SHP77 treated with DMSO at 0.1 percent for 48 hours (cell line): ENCODE results near the gene PLA2G3.

Experiments
- DNase-seq: peaks from one replicate; lab custom pipeline; 2025; lab: John Stamatoyannopoulos, UW

The PLA2G3 gene

DNA sequence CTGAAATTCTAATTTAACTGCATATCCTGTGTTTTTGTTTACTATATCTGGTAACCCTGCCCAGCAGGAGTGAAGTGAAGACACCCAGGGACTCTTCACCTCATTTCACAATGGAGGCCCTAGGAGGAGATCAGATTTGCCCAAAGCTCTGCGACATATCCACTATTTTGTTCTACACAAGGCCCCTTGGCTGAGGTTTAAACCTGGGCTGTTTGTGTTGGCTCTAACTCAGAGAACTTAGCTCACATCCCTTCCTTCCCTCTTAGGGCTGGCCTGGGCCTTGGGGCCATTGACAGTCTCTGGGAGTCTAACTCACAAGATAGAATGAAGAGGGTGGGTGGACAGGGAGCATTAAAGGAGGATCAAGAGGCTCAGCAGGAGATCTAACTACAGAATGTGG, 8.2 kb upstream of the PLA2G3 start:
- DNase-seq = no peak

DNA sequence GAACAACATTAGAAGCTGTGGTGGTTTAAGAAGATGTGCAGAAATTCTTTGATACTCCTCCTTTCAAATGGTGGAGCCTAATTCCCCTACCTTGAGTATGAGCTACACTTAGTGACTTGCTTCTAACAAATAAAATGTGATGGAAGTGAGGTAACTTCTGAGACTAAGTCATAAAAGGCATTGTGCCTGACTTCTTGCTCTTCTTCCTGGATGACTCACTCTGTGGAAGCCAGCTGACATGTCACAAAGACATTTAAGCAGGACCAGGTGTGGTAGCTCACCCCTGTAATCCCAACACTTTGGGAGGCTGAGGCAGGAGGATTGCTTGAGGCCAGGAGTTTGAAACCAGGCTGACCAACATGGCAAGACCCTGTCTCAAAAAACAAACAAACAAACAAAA, 3.9 kb upstream of the PLA2G3 start:
- DNase-seq = no peak

- DNase-seq = no peak
Measured at GRCh38 chr22:31143537-31143936, 3.2 kb upstream of the PLA2G3 start.

GRCh38 chr22:31143038-31143437, 2.7 kb upstream of the PLA2G3 start:
- no peak for DNase-seq

DNA sequence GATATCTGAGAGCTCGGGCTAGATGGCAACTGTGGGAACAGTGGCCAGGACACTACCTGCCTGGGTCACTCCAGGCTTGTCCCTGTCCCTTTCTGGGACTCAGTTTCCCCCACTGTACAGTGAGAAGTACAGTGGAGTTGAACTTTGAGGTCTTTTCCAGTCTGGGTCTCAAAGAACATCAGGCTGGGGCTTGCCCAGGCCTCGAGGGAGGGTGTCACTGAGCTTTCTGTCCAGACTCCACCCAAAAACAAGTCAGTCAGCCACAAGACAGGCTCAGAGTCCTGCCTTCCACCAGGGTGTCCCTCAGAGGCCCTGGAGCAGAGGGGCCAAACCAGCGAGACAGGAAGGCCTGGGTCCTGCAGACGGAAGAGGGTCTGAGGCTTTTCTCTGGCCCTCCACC, 2.0 kb upstream of the PLA2G3 start:
- no peak for DNase-seq

DNA sequence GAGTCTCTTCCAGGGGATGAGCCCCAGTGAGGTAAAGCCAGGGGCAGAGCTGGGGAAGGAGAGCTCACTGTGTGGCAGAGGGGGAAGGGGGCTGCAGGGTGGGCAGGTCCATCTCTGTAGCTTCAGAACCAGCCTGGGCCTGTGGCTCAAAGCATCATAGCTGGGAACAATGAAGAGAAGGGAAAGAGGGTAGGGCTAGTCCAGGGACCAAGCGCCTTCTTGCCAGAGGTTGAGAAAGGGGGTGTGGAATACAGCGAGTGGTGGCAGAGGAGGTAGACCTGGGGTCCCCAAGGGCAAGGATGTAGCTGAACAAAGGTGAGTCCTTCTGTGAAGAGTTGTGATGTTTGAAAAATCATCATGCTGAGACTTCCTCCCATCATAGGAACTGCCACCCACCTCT, 1.2 kb upstream of the PLA2G3 start:
- DNase-seq = no peak

DNA sequence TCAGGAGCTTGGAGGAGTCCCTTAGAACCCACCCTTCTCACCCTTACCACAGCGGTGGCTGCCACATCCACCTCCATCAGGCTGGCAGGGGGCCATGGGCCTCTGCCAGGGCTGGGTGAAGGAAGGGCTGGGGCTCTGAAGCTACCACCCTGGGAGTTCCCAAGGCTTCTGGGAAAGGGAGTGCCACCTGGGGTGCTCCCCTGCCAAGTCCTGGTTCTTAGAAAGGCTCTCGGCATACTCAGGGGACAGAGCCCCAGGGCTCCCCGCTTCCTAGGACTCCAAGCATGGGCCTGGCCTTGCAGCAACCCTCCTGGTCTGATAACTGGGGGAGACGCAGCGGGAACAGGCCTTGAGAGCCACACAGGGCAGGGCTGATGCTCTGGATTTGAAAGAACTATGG, 438 bp upstream of the PLA2G3 start:
- no peak for DNase-seq

DNA sequence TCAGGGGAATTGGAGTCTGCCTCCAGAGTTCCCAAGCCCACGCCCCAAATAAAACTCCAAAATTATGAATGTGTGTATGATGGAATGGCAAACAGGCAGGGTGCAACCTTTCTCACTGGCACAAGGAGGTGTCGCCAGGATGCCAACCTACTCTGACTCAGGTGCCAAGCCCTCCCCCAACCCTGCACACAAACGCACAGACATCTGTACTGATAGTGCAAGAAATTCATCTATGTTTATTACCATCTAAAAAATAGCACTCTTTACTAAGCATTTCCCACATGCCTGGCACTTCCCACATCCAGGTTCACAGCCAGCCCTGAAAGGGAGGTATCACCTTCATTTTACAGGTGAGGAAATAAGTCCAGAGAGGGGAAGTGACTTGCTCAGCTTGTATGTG, 1.2 kb downstream of the PLA2G3 start:
- no peak for DNase-seq

DNA sequence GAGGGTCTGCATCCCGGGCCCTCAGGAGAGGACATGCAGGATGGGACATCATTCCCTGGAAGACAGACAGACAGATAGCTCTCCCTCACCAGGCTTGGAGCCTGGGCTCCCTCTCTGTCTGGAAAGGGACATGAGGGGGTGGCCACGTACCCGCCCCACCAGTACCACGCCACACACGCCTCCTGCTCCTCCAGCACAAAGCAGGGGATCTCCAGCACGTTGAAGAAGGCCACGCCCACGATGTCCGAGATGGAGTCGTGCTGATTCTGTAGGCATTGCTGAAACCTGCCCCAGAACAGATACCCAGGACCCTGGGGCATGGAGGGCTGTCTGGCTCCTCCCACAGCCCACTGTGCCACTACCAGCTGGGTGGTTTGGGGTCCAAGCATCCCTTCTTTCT, 2.2 kb downstream of the PLA2G3 start:
- no peak for DNase-seq

GRCh38 chr22:31137721-31138120, 2.6 kb downstream of the PLA2G3 start:
- no peak for DNase-seq

- DNase-seq = no peak
Measured at GRCh38 chr22:31136711-31137110, 3.6 kb downstream of the PLA2G3 start.

GRCh38 chr22:31136155-31136554, 4.2 kb downstream of the PLA2G3 start:
- DNase-seq = no peak

DNA sequence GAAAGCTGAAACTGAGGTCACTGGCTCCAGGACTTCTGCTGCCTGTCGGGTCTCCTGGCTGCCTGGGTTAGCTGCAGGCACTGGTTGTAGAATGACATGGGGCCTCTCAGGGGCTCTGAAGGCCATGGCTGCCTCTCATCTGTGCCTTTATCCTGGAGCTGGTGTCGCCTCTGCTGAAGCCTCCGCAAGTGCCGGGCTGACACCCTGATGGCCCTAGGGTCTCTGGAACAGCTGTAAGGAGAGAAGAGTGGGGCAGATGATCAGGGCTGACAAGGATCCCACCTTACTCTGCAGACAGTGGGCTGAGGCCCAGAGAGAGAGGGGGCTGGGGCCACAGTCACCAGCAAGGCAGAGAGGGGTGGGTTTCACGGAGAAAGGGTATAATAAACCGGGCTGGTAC, 4.6 kb downstream of the PLA2G3 start:
- DNase-seq = no peak

DNA sequence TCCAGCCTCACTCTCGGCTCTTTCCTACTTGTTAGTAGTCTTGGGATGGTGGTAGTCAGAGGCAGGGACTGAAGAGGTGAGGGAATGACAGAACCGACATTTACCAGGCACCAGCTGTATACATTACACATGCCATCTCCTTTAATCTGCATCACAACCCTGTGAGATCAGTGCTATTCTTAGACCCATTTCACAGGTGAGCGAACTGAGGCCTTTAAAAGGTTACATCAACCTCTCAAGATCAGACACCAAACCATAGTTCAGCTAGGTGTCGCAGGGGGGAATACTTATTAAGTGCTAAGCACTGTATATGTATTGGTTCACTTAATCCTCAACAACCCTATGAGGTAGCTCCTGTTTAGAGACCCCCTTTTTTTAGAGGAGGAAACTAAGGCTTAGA, 5.6 kb downstream of the PLA2G3 start:
- no peak for DNase-seq

DNA sequence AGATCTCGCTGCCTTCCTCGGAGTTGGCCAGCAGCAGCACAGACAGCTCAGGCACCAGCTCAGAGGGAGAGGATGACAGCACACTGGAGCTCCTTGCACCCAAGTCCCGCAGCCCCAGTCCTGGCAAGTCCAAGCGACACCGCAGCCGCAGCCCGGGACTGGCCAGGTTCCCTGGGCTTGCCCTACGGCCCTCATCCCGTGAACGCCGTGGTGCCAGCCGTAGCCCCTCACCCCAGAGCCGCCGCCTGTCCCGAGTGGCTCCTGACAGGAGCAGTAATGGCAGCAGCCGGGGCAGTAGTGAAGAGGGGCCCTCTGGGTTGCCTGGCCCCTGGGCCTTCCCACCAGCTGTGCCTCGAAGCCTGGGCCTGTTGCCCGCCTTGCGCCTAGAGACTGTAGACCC, 6.4 kb downstream of the PLA2G3 start:
- no peak for DNase-seq

DNA sequence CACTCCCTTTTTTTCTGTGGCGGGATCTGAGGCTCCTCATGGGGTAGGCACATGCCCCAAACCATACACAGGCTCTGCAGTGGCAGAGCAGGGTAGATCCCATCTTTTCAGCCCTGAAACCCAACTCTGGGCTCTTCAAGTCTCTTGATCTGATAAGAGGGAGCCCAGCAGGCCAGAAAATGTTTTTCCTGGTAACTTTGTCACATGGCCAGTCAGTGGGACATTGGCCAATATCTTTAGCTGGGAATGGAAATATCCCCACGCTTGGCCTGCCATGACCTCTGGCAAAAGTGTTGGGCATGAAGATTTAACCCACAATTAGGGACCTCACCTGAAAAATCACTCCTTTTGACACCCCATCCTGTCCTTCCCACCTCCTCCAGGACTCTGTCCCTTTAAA, 9.4 kb downstream of the PLA2G3 start:
- no peak for DNase-seq

DNA sequence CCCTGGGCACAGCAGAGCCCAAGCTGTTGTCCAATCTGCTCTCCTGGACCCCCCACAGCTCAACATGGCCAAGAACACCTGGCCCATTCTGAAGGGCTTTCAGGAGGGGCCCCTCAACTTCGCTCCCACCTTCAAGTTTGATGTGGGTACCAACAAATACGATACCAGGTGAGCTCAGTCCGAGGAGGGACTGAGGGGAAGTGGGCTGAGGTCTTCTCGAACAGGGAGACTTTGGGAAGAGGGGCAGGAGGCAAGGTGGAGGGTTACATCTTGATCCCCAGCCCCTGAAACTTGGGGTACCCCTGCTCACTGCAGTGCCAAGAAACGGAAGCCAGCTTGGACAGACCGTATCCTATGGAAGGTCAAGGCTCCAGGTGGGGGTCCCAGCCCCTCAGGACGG, 12.2 kb downstream of the PLA2G3 start:
- DNase-seq = no peak

DNA sequence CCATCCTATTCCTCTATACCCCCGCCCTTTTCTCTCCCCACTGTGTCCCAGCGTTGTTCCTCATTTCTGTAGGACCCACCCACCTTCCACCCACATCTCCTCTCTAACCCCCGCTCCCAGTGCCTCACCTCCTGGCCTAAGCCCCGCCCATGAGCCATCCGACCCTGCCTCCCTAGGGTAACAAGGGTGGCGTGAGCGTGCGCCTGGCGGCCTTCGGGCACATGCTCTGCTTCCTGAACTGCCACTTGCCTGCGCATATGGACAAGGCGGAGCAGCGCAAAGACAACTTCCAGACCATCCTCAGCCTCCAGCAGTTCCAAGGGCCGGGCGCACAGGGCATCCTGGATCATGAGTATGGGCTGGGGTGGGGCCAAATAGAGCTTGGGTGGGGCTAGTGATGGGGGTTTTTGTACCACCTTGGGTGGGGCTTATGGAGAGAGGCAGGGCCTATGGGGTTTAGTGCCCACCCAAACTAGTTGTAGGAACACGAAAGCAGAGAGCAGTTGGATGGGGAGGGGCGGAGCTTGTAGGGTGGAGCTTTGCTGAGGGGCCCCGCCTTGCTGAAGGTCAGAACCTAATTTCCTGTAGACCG, 13.0 kb downstream of the PLA2G3 start:
- no peak for DNase-seq

DNA sequence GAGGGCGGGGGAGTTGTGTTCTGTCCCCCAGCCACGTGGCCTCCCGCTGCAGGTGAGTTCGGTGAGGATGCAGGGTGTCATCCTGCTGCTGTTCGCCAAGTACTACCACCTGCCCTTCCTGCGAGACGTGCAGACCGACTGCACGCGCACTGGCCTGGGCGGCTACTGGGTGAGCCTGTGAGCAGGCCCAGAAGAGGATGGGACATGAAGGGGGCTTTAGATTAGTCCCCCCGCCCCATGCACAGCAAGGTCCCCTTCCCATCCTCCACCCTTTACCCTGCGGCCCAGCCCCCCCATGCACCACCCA, 13.5 kb downstream of the PLA2G3 start:
- no peak for DNase-seq

GRCh38 chr22:31126128-31126868, 14.0 kb downstream of the PLA2G3 start:
- no peak for DNase-seq

DNA sequence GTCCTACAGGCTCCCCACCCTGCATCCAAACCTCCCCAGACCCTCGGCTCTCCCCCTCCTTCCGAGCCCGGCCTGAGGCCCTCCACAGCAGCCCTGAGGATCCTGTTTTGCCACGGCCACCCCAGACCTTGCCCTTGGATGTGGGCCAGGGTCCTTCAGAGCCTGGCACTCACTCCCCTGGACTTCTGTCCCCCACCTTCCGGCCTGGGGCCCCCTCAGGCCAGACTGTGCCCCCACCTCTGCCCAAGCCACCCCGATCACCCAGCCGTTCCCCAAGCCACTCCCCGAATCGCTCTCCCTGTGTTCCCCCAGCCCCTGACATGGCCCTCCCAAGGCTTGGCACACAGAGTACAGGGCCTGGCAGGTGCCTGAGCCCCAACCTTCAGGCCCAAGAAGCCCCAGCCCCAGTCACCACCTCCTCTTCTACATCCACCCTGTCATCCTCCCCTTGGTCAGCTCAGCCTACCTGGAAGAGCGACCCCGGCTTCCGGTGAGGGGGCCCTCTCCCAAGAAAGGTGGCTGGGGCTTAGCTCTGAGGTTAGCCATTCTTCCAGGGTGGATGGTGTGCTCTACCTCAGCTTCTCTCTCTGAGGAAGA, 14.7 kb downstream of the PLA2G3 start:
- no peak for DNase-seq

DNA sequence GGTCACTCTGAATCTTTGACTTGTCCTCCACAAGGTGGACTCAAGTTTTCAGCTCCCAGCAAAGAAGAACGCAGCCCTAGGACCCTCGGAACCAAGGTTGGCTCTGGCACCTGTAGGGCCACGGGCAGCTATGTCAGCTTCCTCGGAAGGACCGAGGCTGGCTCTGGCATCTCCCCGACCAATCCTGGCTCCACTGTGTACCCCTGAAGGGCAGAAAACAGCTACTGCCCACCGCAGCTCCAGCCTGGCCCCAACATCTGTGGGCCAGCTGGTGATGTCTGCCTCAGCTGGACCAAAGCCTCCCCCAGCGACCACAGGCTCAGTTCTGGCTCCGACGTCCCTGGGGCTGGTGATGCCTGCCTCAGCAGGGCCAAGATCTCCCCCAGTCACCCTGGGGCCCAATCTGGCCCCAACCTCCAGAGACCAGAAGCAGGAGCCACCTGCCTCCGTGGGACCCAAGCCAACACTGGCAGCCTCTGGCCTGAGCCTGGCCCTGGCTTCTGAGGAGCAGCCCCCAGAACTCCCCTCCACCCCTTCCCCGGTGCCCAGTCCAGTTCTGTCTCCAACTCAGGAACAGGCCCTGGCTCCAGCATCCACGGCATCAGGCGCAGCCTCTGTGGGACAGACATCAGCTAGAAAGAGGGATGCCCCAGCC, 15.4 kb downstream of the PLA2G3 start:
- DNase-seq = no peak

DNA sequence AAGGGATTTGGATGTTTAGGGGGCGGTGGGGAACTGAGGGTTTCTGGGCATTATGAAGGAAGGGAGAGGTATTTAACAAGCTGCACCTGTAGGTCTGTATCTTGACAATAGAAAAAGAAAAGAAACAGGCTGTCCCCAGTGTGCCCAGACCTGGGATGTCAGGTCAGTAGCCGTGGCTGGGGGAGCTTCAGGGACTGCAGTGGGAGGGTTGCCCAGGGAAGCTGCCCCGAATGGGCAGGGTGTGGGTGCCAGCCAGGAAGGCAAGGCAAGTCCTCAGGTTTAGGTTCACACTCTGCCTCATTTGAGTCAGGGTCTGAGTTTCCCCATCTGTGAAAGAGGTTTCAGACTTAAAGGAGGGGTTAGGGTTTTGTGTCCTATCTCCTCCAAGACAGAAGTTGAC, 16.0 kb downstream of the PLA2G3 start:
- no peak for DNase-seq

DNA sequence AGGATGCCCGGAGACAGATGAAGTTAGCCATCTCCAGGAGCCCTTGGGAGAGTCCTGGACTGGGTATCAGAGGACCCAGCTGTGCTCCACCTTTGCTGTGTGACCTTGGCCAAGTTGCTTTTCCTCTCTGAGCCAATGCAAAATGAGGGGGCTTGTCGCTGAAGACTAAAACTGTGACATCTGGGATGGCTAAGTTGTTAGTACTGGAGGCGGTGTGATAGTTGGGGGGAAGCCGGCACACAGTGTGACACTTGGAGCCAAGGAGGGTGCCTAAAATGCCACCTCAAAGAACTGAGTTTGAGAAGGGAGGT, 17.1 kb downstream of the PLA2G3 start:
- no peak for DNase-seq
